ENCODE results near the gene NACA2. TPM values are rescaled to one million over a fixed set of nuclear protein-coding genes. Genes with fewer than 3 reads are reported as not detected.
"Not testable (repeated sequence)": the region's sequence is repeated elsewhere in the genome, so short reads cannot be mapped to it uniquely, and the experiment has no call there.

Gene NACA2
- total RNA-seq, 1 donor from 2014 or later = not detected

DNA sequence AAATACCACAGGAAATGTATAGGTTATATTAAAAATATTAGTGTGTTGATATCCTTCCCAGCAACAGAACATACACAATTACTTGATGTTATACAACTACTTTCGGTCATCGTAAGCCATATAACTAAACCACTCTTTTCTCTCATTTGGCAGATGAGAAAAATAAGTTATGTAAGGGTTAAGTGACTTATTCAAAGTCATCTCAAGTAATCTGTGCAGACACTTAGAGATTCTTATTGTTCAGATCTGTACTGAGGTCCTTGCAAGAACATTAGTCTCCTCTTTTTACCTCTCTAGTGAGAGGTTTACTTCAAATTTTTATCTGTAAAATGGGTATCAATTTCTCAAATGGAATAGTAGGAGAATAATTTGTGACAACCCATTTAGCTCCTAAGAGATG, 15.0 kb downstream of the NACA2 start:
- DNase-seq (ENCODE audit: low read depth) = no peak
- no peak overlapping the region for H3K4me3 ChIP-seq (ENCODE audit: low read depth, low read length)
- H3K27me3 ChIP-seq (ENCODE audit: control insufficient read depth, insufficient read depth, low read length) = no peaks in the 10 kb centered on the region
- TF ChIP-seq, protein P1, sequence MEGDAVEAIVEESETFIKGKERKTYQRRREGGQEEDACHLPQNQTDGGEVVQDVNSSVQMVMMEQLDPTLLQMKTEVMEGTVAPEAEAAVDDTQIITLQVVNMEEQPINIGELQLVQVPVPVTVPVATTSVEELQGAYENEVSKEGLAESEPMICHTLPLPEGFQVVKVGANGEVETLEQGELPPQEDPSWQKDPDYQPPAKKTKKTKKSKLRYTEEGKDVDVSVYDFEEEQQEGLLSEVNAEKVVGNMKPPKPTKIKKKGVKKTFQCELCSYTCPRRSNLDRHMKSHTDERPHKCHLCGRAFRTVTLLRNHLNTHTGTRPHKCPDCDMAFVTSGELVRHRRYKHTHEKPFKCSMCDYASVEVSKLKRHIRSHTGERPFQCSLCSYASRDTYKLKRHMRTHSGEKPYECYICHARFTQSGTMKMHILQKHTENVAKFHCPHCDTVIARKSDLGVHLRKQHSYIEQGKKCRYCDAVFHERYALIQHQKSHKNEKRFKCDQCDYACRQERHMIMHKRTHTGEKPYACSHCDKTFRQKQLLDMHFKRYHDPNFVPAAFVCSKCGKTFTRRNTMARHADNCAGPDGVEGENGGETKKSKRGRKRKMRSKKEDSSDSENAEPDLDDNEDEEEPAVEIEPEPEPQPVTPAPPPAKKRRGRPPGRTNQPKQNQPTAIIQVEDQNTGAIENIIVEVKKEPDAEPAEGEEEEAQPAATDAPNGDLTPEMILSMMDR (IDR thresholded peaks at IDR 0.05; ENCODE audit: insufficient read depth, low read length, poor library complexity, severe bottlenecking) = no peak
- no peaks in the 10 kb centered on the region for H3K36me3 ChIP-seq (ENCODE audit: control insufficient read depth, insufficient read depth, low read length)

DNA sequence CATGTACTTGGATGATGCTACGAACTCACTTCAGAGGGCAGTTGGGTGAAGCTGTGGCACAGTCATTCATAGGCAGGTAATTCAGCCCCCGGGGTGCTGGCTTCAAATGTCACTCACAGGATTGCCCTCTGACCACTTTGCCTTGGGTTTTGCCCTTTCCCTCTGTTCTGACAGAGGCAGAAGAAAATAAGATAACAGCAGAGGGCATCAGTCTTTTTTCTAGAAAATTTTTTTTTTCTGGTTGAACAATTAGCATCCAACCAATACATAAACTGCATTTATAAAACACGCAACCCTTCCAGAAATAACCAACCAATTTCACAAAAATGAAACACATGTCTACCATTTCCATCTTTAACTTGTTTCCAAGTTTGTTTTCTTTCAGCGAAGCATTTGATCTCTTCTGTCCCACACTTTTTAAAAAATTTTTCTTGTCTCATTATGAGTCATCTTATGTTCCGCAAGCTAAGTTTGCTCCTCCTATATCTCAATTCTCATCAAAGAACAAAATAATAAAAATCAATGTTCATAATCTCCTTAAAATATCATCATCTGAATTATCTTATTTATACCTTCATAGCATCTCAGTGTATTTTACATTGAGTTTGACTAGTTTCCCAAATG, 15.6 kb downstream of the NACA2 start:
- TF ChIP-seq, protein P1 (IDR thresholded peaks at IDR 0.05; ENCODE audit: insufficient read depth, low read length, poor library complexity, severe bottlenecking) = no peak
- Histone ChIP-seq H3K4me3 (ENCODE audit: low read depth, low read length) (no peak overlapping the region), H3K27me3 (ENCODE audit: control insufficient read depth, insufficient read depth, low read length) (no peaks in the 10 kb centered on the region), H3K36me3 (ENCODE audit: control insufficient read depth, insufficient read depth, low read length) (no peaks in the 10 kb centered on the region)
- no peak for DNase-seq (ENCODE audit: low read depth)

DNA sequence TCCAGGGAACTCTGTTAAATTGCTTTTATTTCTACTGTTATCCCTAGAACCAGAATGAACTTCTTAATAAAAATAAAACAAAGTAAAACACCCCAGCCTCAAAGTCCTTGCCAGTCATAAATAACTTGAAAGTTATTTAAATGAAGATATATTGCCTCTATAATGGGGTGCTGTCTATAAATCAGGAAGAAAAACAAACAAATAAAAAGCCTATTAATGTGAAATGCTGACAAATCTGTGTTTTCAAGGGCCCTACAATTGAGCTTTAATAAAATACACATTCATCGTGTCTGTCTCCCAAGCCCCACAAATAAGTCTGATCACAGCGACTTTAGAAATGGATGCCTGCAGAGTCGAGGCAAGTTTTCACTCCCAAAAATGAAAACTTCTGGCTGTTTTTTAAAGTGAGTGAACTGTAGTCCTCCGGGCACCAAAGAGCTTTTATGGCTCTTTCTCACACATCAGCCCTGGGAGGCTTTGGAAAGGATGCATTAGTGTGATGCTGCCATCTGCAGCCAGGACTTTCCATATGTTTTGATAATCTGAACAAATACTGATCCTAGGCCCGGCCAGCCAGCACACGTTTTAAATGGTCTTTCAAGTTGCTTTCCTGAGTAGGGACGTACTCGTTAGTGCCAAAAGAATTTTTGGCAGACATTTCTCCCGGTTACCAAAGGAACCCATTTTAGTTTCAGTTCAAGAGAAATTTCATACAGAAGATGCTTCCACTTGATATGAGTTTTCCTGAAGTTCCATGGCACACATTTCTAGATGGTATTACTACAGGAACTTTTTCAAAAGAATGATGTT, 16.3 kb downstream of the NACA2 start:
- H3K27me3 ChIP-seq (ENCODE audit: control insufficient read depth, insufficient read depth, low read length) = no peaks in the 10 kb centered on the region
- TF ChIP-seq, protein P1 (IDR thresholded peaks at IDR 0.05; ENCODE audit: insufficient read depth, low read length, poor library complexity, severe bottlenecking) = peak; percentile 25
- no peak overlapping the region for H3K4me3 ChIP-seq (ENCODE audit: low read depth, low read length)
- H3K36me3 ChIP-seq (ENCODE audit: control insufficient read depth, insufficient read depth, low read length) = no peaks in the 10 kb centered on the region
- no peak for DNase-seq (ENCODE audit: low read depth)

DNA sequence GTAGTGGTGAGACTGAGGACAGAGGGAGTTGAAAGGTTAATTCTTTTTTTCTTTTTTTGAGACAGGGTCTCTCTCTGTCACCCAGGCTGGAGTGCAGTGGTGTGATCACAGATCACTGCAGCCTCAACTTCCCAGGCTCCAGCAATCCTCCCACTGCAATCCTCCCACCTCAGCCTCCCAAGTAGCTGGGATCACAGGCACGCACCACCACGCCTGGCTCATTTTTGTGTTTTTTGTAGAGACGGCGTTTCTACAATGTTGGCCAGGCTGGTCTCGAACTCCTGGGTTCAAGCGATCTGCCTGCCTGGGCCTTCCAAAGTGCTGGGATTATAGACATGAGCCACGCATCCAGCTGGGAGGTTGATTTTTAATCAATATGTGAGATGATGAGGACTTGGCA, 18.5 kb downstream of the NACA2 start:
- not testable (repeated sequence) for H3K36me3 ChIP-seq (ENCODE audit: control insufficient read depth, insufficient read depth, low read length); H3K27me3 ChIP-seq (ENCODE audit: control insufficient read depth, insufficient read depth, low read length); H3K4me3 ChIP-seq (ENCODE audit: low read depth, low read length); DNase-seq (ENCODE audit: low read depth)

DNA sequence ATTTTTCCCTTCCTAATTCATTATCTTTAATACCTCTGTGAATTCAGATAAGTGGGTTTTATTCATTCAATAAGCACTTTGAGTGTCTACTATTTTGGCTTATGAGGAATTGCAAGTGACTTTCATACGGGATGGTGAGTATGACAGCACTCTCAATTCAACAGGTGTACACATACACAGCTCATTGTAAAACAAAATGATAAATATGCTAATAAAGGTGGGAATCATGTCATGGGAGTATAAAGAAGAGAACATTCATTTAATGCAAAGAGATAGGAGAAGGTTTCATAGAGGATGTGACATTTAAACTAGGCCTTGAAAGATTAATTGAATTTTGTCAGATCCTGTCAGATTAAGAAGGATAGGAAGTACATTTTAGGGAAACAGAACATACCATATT, 19.4 kb downstream of the NACA2 start:
- TF ChIP-seq, protein P1 (IDR thresholded peaks at IDR 0.05; ENCODE audit: insufficient read depth, low read length, poor library complexity, severe bottlenecking) = no peak
- DNase-seq (ENCODE audit: low read depth) = no peak

DNA sequence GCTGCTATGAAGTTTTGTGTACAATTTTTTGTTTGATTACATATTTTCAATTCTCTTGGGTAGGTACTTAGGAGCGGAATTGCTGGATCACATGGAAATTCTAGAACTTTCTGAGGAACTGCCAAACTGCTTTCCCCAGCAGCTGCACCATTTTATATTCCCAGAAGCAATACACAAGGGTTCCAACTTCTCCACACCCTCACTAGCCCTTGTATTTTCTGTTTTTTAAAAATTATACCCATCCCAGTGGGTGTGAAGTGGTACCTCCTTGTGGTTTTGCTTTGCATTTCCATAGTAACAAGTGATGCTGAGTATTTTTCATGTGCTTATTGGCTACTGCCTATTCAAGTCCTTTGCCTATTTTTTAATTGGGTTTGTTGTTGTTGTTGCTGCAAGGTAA, 20.9 kb downstream of the NACA2 start:
- Histone ChIP-seq H3K36me3 (ENCODE audit: control insufficient read depth, insufficient read depth, low read length) (no peaks in the 10 kb centered on the region), H3K27me3 (ENCODE audit: control insufficient read depth, insufficient read depth, low read length) (no peaks in the 10 kb centered on the region), H3K4me3 (ENCODE audit: low read depth, low read length) (no peak overlapping the region)
- no peak for DNase-seq (ENCODE audit: low read depth)
- TF ChIP-seq, protein P1 (IDR thresholded peaks at IDR 0.05; ENCODE audit: insufficient read depth, low read length, poor library complexity, severe bottlenecking) = no peak

More for the DNA sequence above, 19.4 kb downstream of the NACA2 start:
- H3K4me3 ChIP-seq (ENCODE audit: low read depth, low read length) = no peak overlapping the region
- H3K27me3 ChIP-seq (ENCODE audit: control insufficient read depth, insufficient read depth, low read length) = no peaks in the 10 kb centered on the region
- H3K36me3 ChIP-seq (ENCODE audit: control insufficient read depth, insufficient read depth, low read length) = no peaks in the 10 kb centered on the region

DNA sequence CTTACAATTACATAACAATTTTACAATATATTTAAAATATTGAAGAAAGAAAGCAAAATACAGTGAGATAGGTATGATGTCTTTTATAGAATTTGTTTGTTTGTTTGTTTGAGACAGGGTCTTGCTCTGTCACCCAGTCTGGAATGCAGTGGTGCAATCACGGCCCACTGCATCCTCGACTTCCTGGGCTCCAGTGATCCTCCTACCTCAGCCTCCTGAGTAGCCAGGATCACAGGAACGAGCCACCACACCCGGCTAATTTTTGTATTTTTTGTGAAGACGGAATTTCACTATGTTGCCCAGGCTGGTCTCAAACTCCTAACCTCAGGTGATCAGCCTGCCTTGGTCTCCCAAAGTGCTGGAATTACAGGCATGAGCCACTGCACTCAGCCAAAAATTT, 21.5 kb downstream of the NACA2 start:
- not testable (repeated sequence) for H3K4me3 ChIP-seq (ENCODE audit: low read depth, low read length); H3K36me3 ChIP-seq (ENCODE audit: control insufficient read depth, insufficient read depth, low read length); H3K27me3 ChIP-seq (ENCODE audit: control insufficient read depth, insufficient read depth, low read length); DNase-seq (ENCODE audit: low read depth)

Measured in kidney epithelial cell (primary cell).